ENCODE measurements around the gene MSH2. TPM values are rescaled to one million over a fixed set of nuclear protein-coding genes. Genes with fewer than 3 reads are reported as not detected.

The MSH2 gene
- total and polyA plus RNA-seq, 2 donors from 2014 or later: 7.2 to 17.0 TPM

DNA sequence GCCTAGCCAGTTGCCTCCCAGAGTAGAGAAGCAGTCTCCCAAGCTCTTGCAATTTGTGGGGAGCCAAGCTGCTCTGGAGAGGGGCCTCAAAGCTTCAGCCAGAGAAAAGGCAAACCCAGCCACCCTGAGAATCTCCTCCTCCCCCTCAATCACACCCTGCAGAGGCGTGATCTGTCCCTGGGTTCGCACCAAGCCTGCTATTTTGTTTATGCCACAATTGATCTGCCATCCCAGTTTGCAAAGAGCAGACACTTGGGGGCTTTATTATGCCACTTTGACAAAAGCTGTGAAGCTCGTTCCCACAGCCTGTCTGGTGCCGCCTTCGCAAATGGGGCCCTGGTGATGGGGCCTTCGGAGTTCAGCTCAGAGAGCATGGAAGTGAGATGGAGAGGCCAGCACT, 125.5 kb downstream of the MSH2 start:
- no peak for FAIRE-seq
- no peak for DNase-seq
- Histone ChIP-seq H3K36me3 (ENCODE audit: control insufficient read depth in 2 of 3, insufficient read depth in 3 of 3, low read length in 3 of 3) (no peaks in the 10 kb centered on the region), H3K27ac (ENCODE audit: low read depth in 2 of 2, low read length in 2 of 2) (no peak overlapping the region), H3K4me3 (ENCODE audit: low read length in 3 of 3) (no peak overlapping the region), H3K4me1 (ENCODE audit: control insufficient read depth in 2 of 3, insufficient read depth in 2 of 3, low read depth in 1 of 3, low read length in 3 of 3) (no peaks in the 10 kb centered on the region), H3K9ac (ENCODE audit: low read length in 3 of 3) (no peak overlapping the region), H3K27me3 (ENCODE audit: control insufficient read depth, insufficient read depth, low read length) (no peaks in the 10 kb centered on the region), H3K9me3 (ENCODE audit: control insufficient read depth in 2 of 3, insufficient read depth in 1 of 3, low read length in 3 of 3) (no peaks in the 10 kb centered on the region)
- intact Hi-C loops (cut with DNase I): no loop called here
- TF ChIP-seq, protein P1, sequence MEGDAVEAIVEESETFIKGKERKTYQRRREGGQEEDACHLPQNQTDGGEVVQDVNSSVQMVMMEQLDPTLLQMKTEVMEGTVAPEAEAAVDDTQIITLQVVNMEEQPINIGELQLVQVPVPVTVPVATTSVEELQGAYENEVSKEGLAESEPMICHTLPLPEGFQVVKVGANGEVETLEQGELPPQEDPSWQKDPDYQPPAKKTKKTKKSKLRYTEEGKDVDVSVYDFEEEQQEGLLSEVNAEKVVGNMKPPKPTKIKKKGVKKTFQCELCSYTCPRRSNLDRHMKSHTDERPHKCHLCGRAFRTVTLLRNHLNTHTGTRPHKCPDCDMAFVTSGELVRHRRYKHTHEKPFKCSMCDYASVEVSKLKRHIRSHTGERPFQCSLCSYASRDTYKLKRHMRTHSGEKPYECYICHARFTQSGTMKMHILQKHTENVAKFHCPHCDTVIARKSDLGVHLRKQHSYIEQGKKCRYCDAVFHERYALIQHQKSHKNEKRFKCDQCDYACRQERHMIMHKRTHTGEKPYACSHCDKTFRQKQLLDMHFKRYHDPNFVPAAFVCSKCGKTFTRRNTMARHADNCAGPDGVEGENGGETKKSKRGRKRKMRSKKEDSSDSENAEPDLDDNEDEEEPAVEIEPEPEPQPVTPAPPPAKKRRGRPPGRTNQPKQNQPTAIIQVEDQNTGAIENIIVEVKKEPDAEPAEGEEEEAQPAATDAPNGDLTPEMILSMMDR (IDR thresholded peaks at IDR 0.05; ENCODE audit: borderline replicate concordance, extremely low read depth, insufficient read depth): no peak

- no peak overlapping the region for H3K9ac ChIP-seq (ENCODE audit: low read length in 3 of 3)
Observed at GRCh38 chr2:47528874-47529273, 125.9 kb downstream of the MSH2 start.

GRCh38 chr2:47530105-47530760, 127.3 kb downstream of the MSH2 start:
- DNase-seq: no peak

More at GRCh38 chr2:47528874-47529273, 125.9 kb downstream of the MSH2 start:
- H3K36me3 ChIP-seq (ENCODE audit: control insufficient read depth in 2 of 3, insufficient read depth in 3 of 3, low read length in 3 of 3): no peaks in the 10 kb centered on the region
- H3K27ac ChIP-seq (ENCODE audit: low read depth in 2 of 2, low read length in 2 of 2): no peak overlapping the region
- no peaks in the 10 kb centered on the region for H3K9me3 ChIP-seq (ENCODE audit: control insufficient read depth in 2 of 3, insufficient read depth in 1 of 3, low read length in 3 of 3)
- H3K27me3 ChIP-seq (ENCODE audit: control insufficient read depth, insufficient read depth, low read length): no peaks in the 10 kb centered on the region
- TF ChIP-seq, protein P1 (IDR thresholded peaks at IDR 0.05; ENCODE audit: borderline replicate concordance, extremely low read depth, insufficient read depth): no peak
- intact Hi-C loops (cut with DNase I): no loop called here
- H3K4me3 ChIP-seq (ENCODE audit: low read length in 3 of 3): no peak overlapping the region
- DNase-seq: no peak
- no peak for FAIRE-seq
- H3K4me1 ChIP-seq (ENCODE audit: control insufficient read depth in 2 of 3, insufficient read depth in 2 of 3, low read depth in 1 of 3, low read length in 3 of 3): no peaks in the 10 kb centered on the region

More at GRCh38 chr2:47530105-47530760, 127.3 kb downstream of the MSH2 start:
- H3K27me3 ChIP-seq (ENCODE audit: control insufficient read depth, insufficient read depth, low read length): no peaks in the 10 kb centered on the region
- no peaks in the 10 kb centered on the region for H3K36me3 ChIP-seq (ENCODE audit: control insufficient read depth in 2 of 3, insufficient read depth in 3 of 3, low read length in 3 of 3)
- no peaks in the 10 kb centered on the region for H3K4me1 ChIP-seq (ENCODE audit: control insufficient read depth in 2 of 3, insufficient read depth in 2 of 3, low read depth in 1 of 3, low read length in 3 of 3)
- no peak overlapping the region for H3K9ac ChIP-seq (ENCODE audit: low read length in 3 of 3)
- intact Hi-C loops (cut with DNase I): no loop called here
- no peak overlapping the region for H3K27ac ChIP-seq (ENCODE audit: low read depth in 2 of 2, low read length in 2 of 2)
- no peak overlapping the region for H3K4me3 ChIP-seq (ENCODE audit: low read length in 3 of 3)
- TF ChIP-seq, protein P1 (IDR thresholded peaks at IDR 0.05; ENCODE audit: borderline replicate concordance, extremely low read depth, insufficient read depth): no peak
- H3K9me3 ChIP-seq (ENCODE audit: control insufficient read depth in 2 of 3, insufficient read depth in 1 of 3, low read length in 3 of 3): no peaks in the 10 kb centered on the region
- no peak for FAIRE-seq
